Activated T-cell treated with anti-CD3 and anti-CD28 coated beads, Interleukin-2, amount 50 U/mL, for 4 hours (primary cell): Measurements from ENCODE around the gene LRRC37A. TPM values are rescaled to one million over a fixed set of nuclear protein-coding genes. Genes with fewer than 3 reads are reported as not detected.
A peak's percentile ranks its signal among the peaks of the same experiment; 100 is the strongest.
"Not testable (repeated sequence)": the region's sequence is repeated elsewhere in the genome, so short reads cannot be mapped to it uniquely, and the experiment has no call there.

Source experiments
- ATAC-seq, 2 donors: fragments of 200-7000 bp; cut with Tn5 transposase; one replicate each; pipeline ENCODE4 v1.10.0; 2021
- DNase-seq: peaks from one replicate; pipeline ENCODE4 v3.0.0-alpha.2; 2020
- H3K27me3 Mint-ChIP-seq: one replicate; pipeline ENCODE4 v1.8.0; 2021; ENCODE audit warnings: low read depth, mixed read lengths
- H3K36me3 Mint-ChIP-seq: one replicate; pipeline ENCODE4 v1.8.0; 2022; ENCODE audit warnings: mixed read lengths; ENCODE audit not compliant: insufficient read depth
- H3K4me1 Mint-ChIP-seq: one replicate; pipeline ENCODE4 v1.8.0; 2021; ENCODE audit warnings: low read depth, mixed read lengths
- H3K4me3 Mint-ChIP-seq: one replicate; pipeline ENCODE4 v1.8.0; 2021; ENCODE audit warnings: mild to moderate bottlenecking, moderate library complexity, mixed read lengths
- H3K9me3 Mint-ChIP-seq: one replicate; pipeline ENCODE4 v1.8.0; 2021; ENCODE audit warnings: mixed read lengths
- total RNA-seq, 3 donors: library from RNA; stranded (reverse); gene quantifications; one replicate each; pipeline ENCODE4 v1.2.1, GENCODE V29; 2021

LRRC37A gene
- total RNA-seq, 3 donors from 2014 or later, result 0.29 to 1.7 (median 1.3) TPM

DNA sequence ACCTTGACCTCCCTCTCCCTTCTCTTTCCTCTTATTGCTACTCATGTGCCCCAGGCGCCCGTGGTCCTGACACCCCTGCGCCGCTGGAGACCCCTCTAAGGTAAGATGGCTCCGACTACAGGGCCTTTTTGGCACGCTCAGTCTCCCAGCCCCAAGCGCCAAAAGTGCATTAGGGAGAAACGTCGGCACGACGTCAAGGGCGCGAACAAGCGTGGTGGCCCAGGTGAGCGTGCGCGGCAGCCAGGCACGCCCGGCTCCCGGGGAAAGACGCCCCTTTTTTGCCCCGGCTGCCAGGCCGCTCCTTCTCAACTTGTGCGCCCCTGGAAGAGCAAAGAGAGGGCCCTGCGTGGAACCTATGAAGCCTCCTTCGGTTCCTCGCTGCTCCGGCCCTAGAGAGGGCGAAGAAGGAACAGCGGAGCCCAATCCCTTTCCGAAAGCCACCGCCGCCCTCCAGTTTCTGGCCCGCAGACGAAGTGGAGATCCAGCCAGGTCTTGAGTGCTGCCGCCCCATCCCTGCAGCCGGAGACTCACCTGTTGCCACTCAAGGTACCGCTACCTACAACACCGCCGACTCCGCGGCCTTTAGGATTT is 66.3 kb downstream of the LRRC37A start:
- ATAC-seq, result peak; percentile 62 to 67
- H3K4me3 Mint-ChIP-seq, H3K4me1 Mint-ChIP-seq, DNase-seq, H3K36me3 Mint-ChIP-seq, H3K27me3 Mint-ChIP-seq, H3K9me3 Mint-ChIP-seq: not testable (repeated sequence)

DNA sequence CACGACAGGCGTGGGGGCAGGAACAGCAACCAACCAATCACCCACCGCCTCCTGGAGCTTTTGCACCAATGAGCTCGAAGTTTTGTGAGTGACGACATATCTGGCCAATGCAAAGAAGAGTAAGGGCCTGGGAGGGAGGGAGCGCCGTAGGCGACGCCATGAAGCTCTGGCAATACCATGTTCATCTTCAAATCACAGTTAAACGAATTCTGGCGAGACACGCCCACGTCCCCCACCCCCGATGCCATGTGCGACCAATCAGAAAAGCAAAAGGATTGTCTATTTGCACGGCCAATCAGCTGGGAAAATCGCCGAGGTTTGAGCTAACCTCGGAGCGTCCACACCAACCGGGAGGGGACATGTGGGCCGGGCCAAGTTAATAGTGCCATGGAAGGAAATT is 66.8 kb downstream of the LRRC37A start, which contains the start of gene ARL17B:
Gene ARL17B (minus strand): TSS at position 12 of the 400 bp plus-strand sequence. CDS start 3,369 bp downstream, outside the sequence.
- H3K9me3 Mint-ChIP-seq, H3K4me1 Mint-ChIP-seq, H3K36me3 Mint-ChIP-seq, H3K4me3 Mint-ChIP-seq, H3K27me3 Mint-ChIP-seq: not testable (repeated sequence)
- DNase-seq (peak; percentile 58), ATAC-seq (peak; percentile 97 to 99)

DNA sequence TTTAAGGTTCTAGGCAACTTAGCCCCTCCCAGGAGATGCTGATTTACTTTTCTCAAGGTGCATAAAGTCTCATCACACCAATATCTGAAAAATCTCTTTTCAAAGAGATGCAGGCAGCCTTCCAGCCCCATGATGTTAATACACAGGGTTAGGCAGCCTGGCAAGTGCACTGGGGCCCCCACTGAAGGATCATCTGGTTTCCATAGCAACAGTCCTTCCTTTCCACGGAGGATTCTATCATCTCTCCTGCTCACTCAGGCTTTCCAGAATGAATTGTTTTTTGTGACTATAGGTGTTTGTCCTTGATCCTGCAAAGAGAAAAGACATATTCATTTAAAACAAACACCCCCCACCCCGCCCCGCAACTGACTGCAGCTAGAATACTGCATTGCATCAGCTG is 72.6 kb downstream of the LRRC37A start:
- H3K4me1 Mint-ChIP-seq, ATAC-seq, H3K36me3 Mint-ChIP-seq, H3K9me3 Mint-ChIP-seq, H3K27me3 Mint-ChIP-seq, DNase-seq, H3K4me3 Mint-ChIP-seq: not testable (repeated sequence)

DNA sequence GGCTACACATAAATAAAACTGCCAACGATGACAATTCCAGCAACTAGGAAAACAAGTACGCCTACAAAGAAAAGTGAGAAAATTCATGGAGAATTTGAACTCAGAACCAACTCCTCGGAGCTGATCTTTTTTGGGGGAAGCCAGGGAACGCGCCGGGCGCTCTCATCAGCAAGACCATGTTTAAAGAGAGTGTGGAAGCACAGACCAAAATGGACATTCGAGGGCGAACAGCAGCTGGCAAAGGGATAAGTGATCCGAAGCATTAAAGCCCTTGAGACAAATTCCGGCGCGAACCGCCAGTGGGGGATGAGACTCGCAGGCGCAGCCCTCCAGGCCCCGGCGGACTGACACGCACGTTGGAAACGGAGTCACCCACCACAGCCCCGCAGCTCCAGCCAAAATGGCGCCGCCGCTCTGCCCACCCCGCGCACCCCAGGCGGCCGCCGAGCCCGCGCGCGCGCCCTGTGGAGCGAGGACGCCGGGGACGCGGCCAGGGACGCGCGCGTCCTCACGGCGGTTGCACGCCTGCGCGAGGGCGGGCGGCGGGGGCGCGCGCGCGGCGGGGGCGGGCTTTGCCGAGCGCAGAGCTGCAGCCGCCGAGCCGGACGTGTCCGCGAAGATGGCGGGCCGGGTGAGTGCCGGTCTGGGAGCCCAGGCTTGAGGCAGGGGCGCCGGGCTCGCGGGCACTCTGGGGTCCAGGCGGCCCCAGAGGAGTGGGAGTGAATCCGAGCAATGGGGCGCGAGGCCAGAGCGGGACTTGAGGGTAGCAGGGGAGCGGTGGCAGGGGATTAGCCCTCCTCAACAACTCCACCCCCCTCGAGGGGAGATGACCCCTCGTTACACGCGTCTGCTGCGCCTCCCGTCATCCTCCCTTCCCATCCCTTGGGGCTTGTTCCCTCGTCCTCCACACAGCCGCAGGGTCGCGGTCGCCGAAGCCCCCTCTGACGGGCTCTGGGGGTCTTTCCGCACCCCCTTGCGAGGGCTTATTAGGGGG is 77.6 kb downstream of the LRRC37A start:
- not testable (repeated sequence) for H3K9me3 Mint-ChIP-seq, H3K4me1 Mint-ChIP-seq, H3K36me3 Mint-ChIP-seq, DNase-seq, H3K4me3 Mint-ChIP-seq, H3K27me3 Mint-ChIP-seq
- ATAC-seq, result peak; percentile 87 to 94

DNA sequence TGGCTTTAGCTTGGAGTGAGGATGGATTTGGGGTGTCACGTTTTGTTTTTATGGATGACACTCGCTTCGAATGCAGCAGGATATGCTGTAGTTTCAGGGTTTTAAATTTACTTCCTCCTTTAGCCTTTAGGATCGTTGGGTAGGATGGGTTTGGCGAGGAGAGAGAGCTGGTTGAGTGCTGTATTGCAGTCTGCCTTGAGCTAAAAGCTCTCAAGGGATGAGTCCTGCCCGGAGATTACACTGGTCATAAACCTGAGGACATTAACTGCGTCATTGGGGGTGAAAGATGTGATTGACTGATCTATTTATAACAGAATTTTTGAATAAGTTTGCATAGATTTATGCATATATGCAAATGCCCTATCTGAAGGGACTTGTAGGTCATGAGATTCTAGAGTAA is 78.5 kb downstream of the LRRC37A start:
- not testable (repeated sequence) for H3K4me3 Mint-ChIP-seq, H3K4me1 Mint-ChIP-seq, DNase-seq, H3K36me3 Mint-ChIP-seq, H3K27me3 Mint-ChIP-seq, H3K9me3 Mint-ChIP-seq
- peak; percentile 28 to 48 for ATAC-seq

DNA sequence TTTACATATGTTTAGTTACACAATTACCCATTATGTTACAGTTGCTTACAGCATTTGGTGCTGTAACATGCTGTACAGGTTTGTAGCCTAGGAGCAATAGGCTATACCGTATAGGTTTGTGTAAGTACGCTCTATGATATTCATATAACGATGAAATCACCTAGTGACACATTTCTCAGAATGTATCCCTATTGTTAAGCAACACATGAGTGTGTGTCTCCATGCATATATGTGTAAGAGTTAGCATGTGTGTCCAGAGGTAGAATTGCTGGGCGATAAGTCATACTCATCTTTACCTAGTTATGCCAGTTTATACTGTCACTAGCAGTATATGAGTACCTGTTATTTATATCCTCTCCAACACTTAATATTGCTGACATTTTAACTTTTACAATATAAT is 88.2 kb downstream of the LRRC37A start:
- H3K4me3 Mint-ChIP-seq, H3K9me3 Mint-ChIP-seq, H3K27me3 Mint-ChIP-seq, H3K4me1 Mint-ChIP-seq, DNase-seq, H3K36me3 Mint-ChIP-seq: not testable (repeated sequence)
- peak; percentile 71 to 72 for ATAC-seq

GRCh38 chr17:46385491-46385890 is 90.6 kb downstream of the LRRC37A start:
- H3K9me3 Mint-ChIP-seq, H3K36me3 Mint-ChIP-seq: not testable (repeated sequence)

More at GRCh38 chr17:46385491-46385890, 90.6 kb downstream of the LRRC37A start:
- DNase-seq, H3K4me3 Mint-ChIP-seq, H3K4me1 Mint-ChIP-seq, H3K27me3 Mint-ChIP-seq: not testable (repeated sequence)
- peak; percentile 52 to 57 for ATAC-seq

Other genes starting within 250 kb of the LRRC37A start
- 10 to 100 TPM; 44.1 to 58.1 (median 47.7) TPM for gene KANSL1, start 101.7 kb upstream of the LRRC37A start, total RNA-seq
- 10 to 100 TPM in 2 of 3 donors, 1 to 10 TPM in 1; 7.9 to 17.2 (median 12.4) TPM for gene ARL17B, start 66.6 kb downstream of the LRRC37A start, total RNA-seq
- gene LRRC37A2, start 217.3 kb downstream of the LRRC37A start, total RNA-seq, result 1 to 10 TPM; 1.7 to 6.0 (median 3.5) TPM